HG03103 (cell line): ENCODE data around the gene IL13.
"Not testable (repeated sequence)": the region's sequence is repeated elsewhere in the genome, so short reads cannot be mapped to it uniquely, and the experiment has no call there.

ENCODE experiments used
- ATAC-seq: cut with Tn5 transposase; IDR thresholded peaks from one replicate; pipeline ENCODE4 v1.9.1; 2021; ENCODE audit warnings: low read depth; ENCODE audit not compliant: unreplicated experiment

The IL13 gene

DNA sequence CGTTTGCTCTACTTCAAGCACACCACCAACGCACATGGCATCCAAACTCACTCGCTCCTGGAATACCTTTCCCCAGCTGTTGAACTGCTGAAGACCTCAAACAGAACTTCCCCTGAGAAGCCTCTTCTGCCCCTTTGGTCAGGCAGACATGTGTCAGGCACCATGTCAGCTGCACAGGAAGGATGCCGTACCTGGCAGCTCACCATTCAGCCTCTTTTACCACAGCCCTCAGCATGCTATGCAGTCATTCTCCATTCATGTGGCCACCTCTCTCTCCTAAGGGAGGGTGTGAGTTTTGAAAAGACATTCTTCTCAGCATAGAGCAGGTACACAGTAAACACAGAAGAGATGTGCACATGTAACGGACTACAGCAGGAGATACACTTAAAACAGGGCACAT, 30.0 kb downstream of the IL13 start:
- no peak for ATAC-seq

DNA sequence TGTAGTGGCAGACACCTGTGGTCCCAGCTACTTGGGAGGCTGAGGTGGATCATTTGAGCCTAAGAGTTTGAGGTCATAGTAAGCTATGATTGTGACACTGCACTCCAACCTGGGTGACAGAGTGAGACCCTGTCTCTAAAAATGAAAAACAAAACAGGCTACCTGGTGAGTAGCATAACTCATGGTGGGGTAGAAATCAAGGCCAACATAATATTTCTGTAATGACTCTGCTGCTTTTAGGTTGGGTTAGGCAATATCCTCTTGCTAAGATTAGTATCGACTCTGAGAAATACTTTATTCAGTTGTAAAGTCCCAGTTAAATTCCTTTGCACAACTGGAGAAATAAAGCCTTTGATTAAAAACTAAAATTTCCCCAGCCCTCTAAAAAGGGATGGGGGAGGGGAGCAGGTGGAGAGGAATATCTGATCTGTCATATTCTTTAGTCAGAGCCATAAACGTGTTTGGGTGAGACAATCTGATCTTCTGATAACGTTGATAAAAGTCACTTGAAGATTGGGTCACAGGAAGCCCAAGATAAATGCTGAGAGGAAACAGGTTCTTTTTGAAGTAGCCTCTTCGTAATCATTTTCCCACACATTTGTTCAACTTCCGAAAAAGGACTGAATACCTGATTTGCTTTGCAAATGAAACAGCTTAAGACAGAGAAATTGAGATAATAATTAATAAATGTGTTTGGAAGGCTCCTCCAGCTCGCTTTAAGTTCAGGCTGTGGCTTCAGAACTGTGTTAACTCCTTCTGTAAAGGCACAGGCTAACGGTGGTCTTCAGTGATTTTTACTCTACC, 30.8 kb downstream of the IL13 start:
- ATAC-seq: no peak

DNA sequence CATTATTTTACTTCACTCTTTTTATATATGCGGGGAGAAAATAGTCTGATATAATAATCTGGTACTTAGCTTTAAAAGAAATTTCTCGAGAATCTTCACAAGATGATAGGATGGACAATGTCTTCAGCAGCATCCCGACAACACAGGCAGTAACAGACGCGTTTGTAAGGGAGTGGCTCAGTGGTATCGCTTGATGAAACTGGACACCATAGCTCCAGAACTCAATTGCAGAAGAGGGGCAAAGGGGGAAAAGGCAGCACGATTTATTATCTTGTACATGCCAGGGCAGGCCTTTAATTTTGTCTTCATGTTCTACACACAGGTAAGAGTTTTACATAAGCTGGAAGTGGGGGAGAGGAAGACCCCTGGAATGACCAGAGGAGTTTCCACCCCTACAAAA, 31.5 kb downstream of the IL13 start:
- ATAC-seq: no peak

DNA sequence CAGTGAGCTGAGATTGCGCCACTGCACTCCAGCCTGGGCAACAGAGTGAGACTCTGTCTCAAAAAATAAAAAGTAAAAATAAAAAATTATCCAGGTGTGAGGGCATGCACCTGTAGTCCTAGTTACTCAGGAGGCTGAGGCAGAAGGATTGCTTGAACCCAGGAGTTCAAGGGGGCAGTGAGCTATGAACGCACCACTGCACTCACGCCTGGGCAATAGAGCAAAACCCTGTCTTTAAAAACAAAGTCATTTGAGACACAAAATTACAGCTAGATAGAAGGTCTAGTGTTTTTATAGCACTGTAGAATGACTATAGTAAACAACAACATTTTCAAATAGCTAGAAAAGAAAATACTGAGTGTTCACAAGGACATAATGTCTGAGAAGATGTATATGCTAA, 32.2 kb downstream of the IL13 start:
- no peak for ATAC-seq

DNA sequence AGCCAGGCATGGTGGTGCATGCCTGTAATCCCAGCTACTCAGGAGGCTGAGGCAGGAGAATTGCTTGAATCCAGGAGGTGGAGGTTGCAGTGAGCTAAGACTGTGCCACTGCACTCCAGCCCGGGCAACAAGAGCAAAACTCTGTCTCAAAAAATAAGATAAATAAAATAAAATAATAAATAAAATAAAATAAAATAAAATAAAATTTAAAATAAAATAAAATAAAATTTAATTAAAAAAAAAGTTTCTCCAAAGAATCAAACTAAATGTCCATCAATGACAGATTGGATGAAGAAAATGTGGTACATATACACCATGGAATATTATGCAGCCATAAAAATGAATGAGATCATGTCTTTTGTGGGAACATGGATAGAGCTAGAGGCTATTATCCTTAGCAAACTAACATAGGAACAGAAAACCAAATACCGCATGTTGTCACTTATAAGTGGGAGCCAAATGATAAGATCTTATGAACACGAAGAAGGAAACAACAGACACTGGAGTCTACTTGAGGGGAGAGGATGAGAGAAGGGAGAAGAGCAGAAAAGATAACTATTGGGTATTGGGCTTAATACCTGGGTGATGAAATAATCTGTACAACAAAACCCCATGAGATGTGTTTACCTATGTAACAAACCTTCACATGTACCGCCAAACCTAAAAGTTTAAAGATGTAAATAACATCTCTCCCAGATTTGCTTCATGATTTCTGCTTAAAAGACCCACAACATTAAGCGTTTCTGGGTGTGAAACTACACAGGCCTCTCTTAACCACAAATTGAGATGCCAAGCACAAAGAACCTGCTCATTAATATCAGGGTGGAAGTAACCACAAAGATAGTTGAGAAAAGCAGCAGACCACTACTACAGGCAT, 34.0 kb downstream of the IL13 start:
- ATAC-seq: not testable (repeated sequence)

DNA sequence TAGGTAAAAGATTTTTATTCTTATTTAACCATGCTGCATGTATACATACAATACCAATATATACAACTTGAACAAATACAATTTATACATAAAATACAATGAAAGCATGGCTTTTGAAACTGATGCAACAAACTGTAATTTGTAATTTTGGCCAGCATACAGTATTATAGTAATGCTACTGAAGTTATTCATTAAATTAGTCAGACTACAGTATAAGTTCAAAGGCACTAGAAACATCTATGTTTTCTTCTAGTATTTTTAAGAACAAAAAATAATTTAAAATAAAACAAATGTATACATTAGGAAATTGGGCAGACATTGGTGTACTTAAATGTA, 34.6 kb downstream of the IL13 start:
- ATAC-seq: no peak

DNA sequence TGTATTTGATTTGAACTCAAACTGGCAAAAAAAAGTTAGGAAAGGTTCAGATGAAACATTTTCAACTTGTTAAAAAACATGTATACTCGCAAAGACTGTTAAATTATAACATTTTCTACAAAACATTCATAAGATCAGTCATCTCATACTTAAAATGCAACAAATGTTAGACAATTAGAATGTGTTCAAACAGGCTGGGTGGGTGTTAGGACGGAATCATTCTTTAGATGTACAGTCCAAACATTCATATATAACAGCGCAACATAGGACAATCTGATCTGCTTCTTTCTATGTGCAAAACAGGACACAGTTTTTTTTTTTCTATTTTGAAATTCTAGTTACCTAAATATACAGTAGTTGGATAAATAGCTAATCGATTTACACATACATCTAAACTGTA, 38.0 kb downstream of the IL13 start:
- ATAC-seq: no peak

DNA sequence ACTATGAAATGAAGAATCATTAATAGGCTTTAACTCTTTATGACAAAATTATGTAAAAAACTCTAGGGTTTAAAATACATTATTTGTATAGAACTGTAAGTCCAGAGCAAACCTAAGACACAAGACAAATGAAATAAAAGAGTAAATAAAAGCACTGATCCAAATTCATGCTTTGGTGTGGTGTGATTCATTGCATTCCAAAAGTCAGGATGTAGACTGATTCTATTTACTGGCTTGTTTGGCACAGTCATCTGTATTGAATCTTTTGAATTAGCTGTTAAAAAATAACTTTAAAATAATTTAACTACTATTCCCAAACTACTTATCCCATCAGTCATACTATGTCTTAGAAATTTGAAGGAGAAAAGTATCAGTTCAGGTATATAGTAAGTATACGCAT, 46.9 kb downstream of the IL13 start:
- ATAC-seq: no peak

DNA sequence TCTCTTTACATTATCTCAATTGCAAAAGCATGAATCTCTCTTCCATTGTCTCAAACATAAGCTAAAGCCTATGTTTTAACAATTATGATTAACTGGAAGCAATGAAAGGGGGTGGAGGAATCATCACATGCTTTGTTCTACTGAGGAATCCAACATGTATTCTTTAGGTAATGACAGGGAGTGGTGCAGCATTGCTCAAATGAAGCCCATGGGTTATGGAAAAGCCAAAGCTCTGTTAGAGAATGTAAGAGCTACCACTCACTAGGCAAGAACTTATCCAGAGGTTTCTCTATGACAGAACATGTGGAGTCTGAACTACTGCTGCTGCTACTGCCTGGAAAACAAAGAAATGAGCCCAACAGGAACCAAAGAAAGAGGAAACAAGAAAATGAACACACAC, 50.7 kb downstream of the IL13 start:
- no peak for ATAC-seq
